HEK293T (cell line): ENCODE measurements around the gene BEND5.

Source experiments
- CTCF ChIA-PET: fragments of 350-600 bp; formaldehyde crosslinking; extraction: SDS; loops from one replicate; lab custom pipeline; 2021; ENCODE audit warnings: antibody characterized with exemption, inconsistent platforms; lab: Yijun Ruan, JAX
- POLR2A ChIA-PET: fragments of 350-600 bp; formaldehyde crosslinking; extraction: SDS; loops from one replicate; lab custom pipeline; 2020; ENCODE audit warnings: antibody characterized with exemption, inconsistent platforms; lab: Yijun Ruan, JAX
- DNase-seq: peaks from one replicate; pipeline ENCODE4 v3.0.0; 2012; ENCODE audit warnings: mixed read lengths; ENCODE audit errors: extremely low spot score
- ARNT ChIP-seq: fragments of 450-650 bp; IDR thresholded peaks from 2 replicates; pipeline ENCODE4 v1.6.1; 2017; ENCODE audit warnings: mild to moderate bottlenecking
- CTBP1 ChIP-seq: fragments of 450-650 bp; IDR thresholded peaks from 2 replicates; pipeline ENCODE4 v1.6.1; 2016; ENCODE audit warnings: borderline replicate concordance
- ELF4 ChIP-seq: fragments of 450-650 bp; IDR thresholded peaks from 2 replicates; pipeline ENCODE4 v1.6.1; 2017; ENCODE audit warnings: antibody characterized with exemption
- FOXA1 ChIP-seq: fragments of 450-650 bp; IDR thresholded peaks from 2 replicates; pipeline ENCODE4 v1.6.1; 2016; ENCODE audit warnings: mild to moderate bottlenecking
- FOXK2 ChIP-seq: fragments of 450-650 bp; IDR thresholded peaks from 2 replicates; pipeline ENCODE4 v1.6.1; 2016; ENCODE audit warnings: mild to moderate bottlenecking
- FOXM1 ChIP-seq: fragments of 450-650 bp; IDR thresholded peaks from 2 replicates; pipeline ENCODE4 v1.6.1; 2017; ENCODE audit warnings: mild to moderate bottlenecking, borderline replicate concordance
- HDGF ChIP-seq: fragments of 450-650 bp; IDR thresholded peaks from 2 replicates; pipeline ENCODE4 v1.6.1; 2017; ENCODE audit warnings: antibody characterized with exemption, borderline replicate concordance
- L3MBTL2 ChIP-seq: fragments of 450-650 bp; conservative IDR thresholded peaks from 2 replicates; pipeline ENCODE4 v1.6.1; 2016; ENCODE audit warnings: mild to moderate bottlenecking
- LEF1 ChIP-seq: fragments of 450-650 bp; IDR thresholded peaks from 2 replicates; pipeline ENCODE4 v1.6.1; 2017; ENCODE audit warnings: mild to moderate bottlenecking, borderline replicate concordance
- NFRKB ChIP-seq: fragments of 450-650 bp; IDR thresholded peaks from 2 replicates; pipeline ENCODE4 v1.6.1; 2016; ENCODE audit warnings: mild to moderate bottlenecking, moderate library complexity
- SUZ12 ChIP-seq: fragments of 450-650 bp; IDR thresholded peaks from 2 replicates; pipeline ENCODE4 v1.6.1; 2016; ENCODE audit warnings: mild to moderate bottlenecking
- ZNF384 ChIP-seq: fragments of 450-650 bp; IDR thresholded peaks from 2 replicates; pipeline ENCODE4 v1.6.1; 2016

The BEND5 gene

GRCh38 chr1:48678710-48679505 is 97.8 kb downstream of the BEND5 start:
- CTCF ChIA-PET: interaction anchor here (0.9 to 1.4 kb wide), 3 partner anchors 16 to 139 kb away, joined by 4 read pairs; no protein-coding TSS in a partner anchor
- TF ChIP-seq L3MBTL2 (no peak), CTBP1 (no peak), FOXM1 (no peak), ELF4 (no peak), ZNF384 (no peak), HDGF (no peak), ARNT (no peak), NFRKB (no peak), LEF1 (no peak), SUZ12 (no peak), FOXA1 (no peak), FOXK2 (no peak)
- DNase-seq: no peak
- POLR2A ChIA-PET: no interaction called here
